WTC11 (cell line): ENCODE measurements around the gene DDC. TPM values are rescaled to one million over a fixed set of nuclear protein-coding genes. Genes with fewer than 3 reads are reported as not detected.

Experiments
- ATAC-seq: fragments of 200-7000 bp; cut with Tn5 transposase; 2 replicates; pipeline ENCODE4 v1.10.0; 2021; ENCODE audit warnings: mild to moderate bottlenecking, moderate library complexity
- CTCF ChIA-PET: fragments of 300-600 bp; sonication (Branson Sonifier 250); formaldehyde crosslinking; loops from one replicate; lab custom pipeline; 2021; ENCODE audit warnings: antibody characterized with exemption; lab: Charles Lee
- POLR2A ChIA-PET: fragments of 350-600 bp; sonication (Branson Sonifier 250); formaldehyde crosslinking; loops from one replicate; lab custom pipeline; 2021; ENCODE audit warnings: antibody characterized with exemption; lab: Charles Lee
- DNase-seq: peaks from one replicate; pipeline ENCODE4 v3.0.0; 2021; ENCODE audit warnings: low spot score
- H3K27ac Mint-ChIP-seq: 2 replicates; pipeline ENCODE4 v1.8.0; 2021; ENCODE audit warnings: mixed read lengths
- H3K27me3 Mint-ChIP-seq: 2 replicates; pipeline ENCODE4 v1.8.0; 2021; ENCODE audit warnings: low read depth, mild to moderate bottlenecking, moderate library complexity, mixed read lengths
- H3K36me3 Mint-ChIP-seq: 2 replicates; pipeline ENCODE4 v1.8.0; 2021; ENCODE audit warnings: mixed read lengths
- H3K4me1 Mint-ChIP-seq: 2 replicates; pipeline ENCODE4 v1.8.0; 2022; ENCODE audit warnings: mixed read lengths
- H3K4me3 Mint-ChIP-seq: 2 replicates; pipeline ENCODE4 v1.8.0; 2021; ENCODE audit warnings: mild to moderate bottlenecking, moderate library complexity, mixed read lengths
- H3K9me3 Mint-ChIP-seq: 2 replicates; pipeline ENCODE4 v1.8.0; 2021; ENCODE audit warnings: mixed read lengths
- ARID4B ChIP-seq: sonication (generic); formaldehyde crosslinking; IDR thresholded peaks from 2 replicates; pipeline ENCODE4 v1.8.0; 2023; ENCODE audit warnings: missing genetic modification reagents, mild to moderate bottlenecking, borderline replicate concordance
- ESRRA ChIP-seq: sonication (generic); formaldehyde crosslinking; IDR thresholded peaks from 2 replicates; pipeline ENCODE4 v1.8.1; 2022; ENCODE audit warnings: mild to moderate bottlenecking, missing genetic modification reagents, borderline replicate concordance
- FOXP1 ChIP-seq: sonication (generic); formaldehyde crosslinking; IDR thresholded peaks from 2 replicates; pipeline ENCODE4 v1.8.0; 2022; ENCODE audit warnings: missing genetic modification reagents, mild to moderate bottlenecking, moderate library complexity, borderline replicate concordance
- PRRX2 ChIP-seq: fragments of 250-450 bp; sonication (Bioruptor Pico); IDR thresholded peaks from 2 replicates; pipeline ENCODE4 v1.8.0; 2021; ENCODE audit warnings: mild to moderate bottlenecking
- RORB ChIP-seq: fragments of 250-450 bp; sonication (Bioruptor Pico); IDR thresholded peaks from 2 replicates; pipeline ENCODE4 v1.9.0; 2021; ENCODE audit warnings: mild to moderate bottlenecking
- STAT6 ChIP-seq: sonication (generic); formaldehyde crosslinking; conservative IDR thresholded peaks from 2 replicates; pipeline ENCODE4 v1.8.1; 2023; ENCODE audit warnings: mild to moderate bottlenecking, low read depth, missing genetic modification reagents, moderate library complexity
- TP53 ChIP-seq: sonication (generic); formaldehyde crosslinking; IDR thresholded peaks from 2 replicates; pipeline ENCODE4 v1.8.1; 2023; ENCODE audit warnings: mild to moderate bottlenecking, missing genetic modification reagents
- ZNF263 ChIP-seq: sonication (generic); formaldehyde crosslinking; IDR thresholded peaks from 2 replicates; pipeline ENCODE4 v1.8.1; 2022; ENCODE audit warnings: low read depth, mild to moderate bottlenecking, moderate library complexity, missing genetic modification reagents
- ZNF396 ChIP-seq: fragments of 250-450 bp; sonication (Bioruptor Pico); IDR thresholded peaks from 2 replicates; pipeline ENCODE4 v1.8.0; 2021; ENCODE audit warnings: mild to moderate bottlenecking, moderate library complexity, borderline replicate concordance
- ZNF423 ChIP-seq: fragments of 250-450 bp; sonication (Bioruptor Pico); IDR thresholded peaks from 2 replicates; pipeline ENCODE4 v2.1.2; 2022; ENCODE audit warnings: mild to moderate bottlenecking, moderate library complexity
- ZNF425 ChIP-seq: fragments of 250-450 bp; sonication (Bioruptor Pico); conservative IDR thresholded peaks from 2 replicates; pipeline ENCODE4 v1.9.0; 2021; ENCODE audit warnings: mild to moderate bottlenecking
- ZNF512 ChIP-seq: sonication (generic); formaldehyde crosslinking; IDR thresholded peaks from 2 replicates; pipeline ENCODE4 v1.8.1; 2022; ENCODE audit warnings: missing genetic modification reagents, borderline replicate concordance
- ZNF532 ChIP-seq: fragments of 250-450 bp; sonication (Bioruptor Pico); IDR thresholded peaks from 2 replicates; pipeline ENCODE4 v1.9.0; 2021; ENCODE audit warnings: mild to moderate bottlenecking, borderline replicate concordance
- total RNA-seq: library from RNA; stranded (reverse); gene quantifications from 3 replicates; pipeline ENCODE4 v1.2.3, GENCODE V29; 2021

Gene DDC
- total RNA-seq, 1 experiment from 2014 or later: not detected

- Mint-ChIP-seq H3K27me3 (no peaks in the 10 kb centered on the region), H3K4me1 (no peaks in the 10 kb centered on the region), H3K27ac (no peak overlapping the region), H3K36me3 (no peaks in the 10 kb centered on the region), H3K4me3 (no peak overlapping the region), H3K9me3 (no peaks in the 10 kb centered on the region)
- CTCF ChIA-PET: no interaction called here
- POLR2A ChIA-PET: no interaction called here
- TF ChIP-seq ZNF396 (CRISPR knock-in tag) (no peak), ZNF263 (CRISPR knock-in tag) (no peak), ZNF512 (CRISPR knock-in tag) (no peak), TP53 (CRISPR knock-in tag) (no peak), ARID4B (no peak), ZNF532 (CRISPR knock-in tag) (no peak), ZNF425 (CRISPR knock-in tag) (no peak), STAT6 (CRISPR knock-in tag) (no peak), PRRX2 (CRISPR knock-in tag) (no peak), FOXP1 (CRISPR knock-in tag) (no peak), RORB (no peak), ZNF423 (no peak), ESRRA (CRISPR knock-in tag) (no peak)
- DNase-seq (no peak), ATAC-seq (no peak)
Observed at GRCh38 chr7:50543776-50544442, 21.3 kb downstream of the DDC start.
